ENCODE data around the gene ZBTB46. TPM values are rescaled to one million over a fixed set of nuclear protein-coding genes. Genes with fewer than 3 reads are reported as not detected.

Gene ZBTB46
- total RNA-seq, 1 experiment from 2014 or later: 10.7 TPM

DNA sequence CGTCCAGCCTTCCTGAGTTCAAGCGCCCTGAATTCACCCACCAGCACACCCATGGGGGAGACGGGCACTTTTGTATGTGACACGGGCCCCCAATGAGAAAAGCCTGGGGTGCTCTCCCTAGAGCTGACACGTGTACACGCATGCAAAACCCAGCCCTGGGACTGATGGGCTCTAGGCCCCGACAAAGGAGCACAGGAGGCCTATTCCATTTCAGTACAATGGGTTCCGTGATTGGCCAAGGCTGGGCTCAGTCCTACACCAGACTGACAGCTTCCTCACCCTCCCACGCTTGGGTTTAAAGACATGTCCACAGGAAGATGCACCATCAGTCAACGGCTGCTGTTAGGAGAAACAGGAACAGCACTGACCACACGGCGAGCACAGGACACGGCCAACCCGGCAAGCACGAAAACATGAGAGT, 8.8 kb downstream of the ZBTB46 start:
- Histone ChIP-seq H3K27me3 (ENCODE audit: insufficient read depth, low read length) (no peaks in the 10 kb centered on the region), H3K4me3 (replicated peaks in 1 of 2; ENCODE audit: low read depth in 1 of 2, low read length in 2 of 2) (no peak overlapping the region), H3K9ac (ENCODE audit: low read length) (no peak overlapping the region), H3K9me2 (ENCODE audit: insufficient read depth) (no peaks in the 10 kb centered on the region), H3K9me3 (ENCODE audit: control insufficient read depth in 1 of 2, insufficient read depth in 1 of 2, low read depth in 1 of 2, low read length in 2 of 2) (no peaks in the 10 kb centered on the region), H2AFZ (ENCODE audit: low read depth, low read length, poor library complexity, severe bottlenecking) (no peak overlapping the region), H3K36me3 (ENCODE audit: control insufficient read depth in 1 of 2, insufficient read depth in 2 of 2, low read length in 2 of 2) (no peaks in the 10 kb centered on the region), H4K20me1 (ENCODE audit: insufficient read depth) (no peaks in the 10 kb centered on the region), H3K4me2 (ENCODE audit: low read length) (no peak overlapping the region), H3K4me1 (ENCODE audit: control insufficient read depth in 1 of 2, insufficient read depth in 2 of 2, low read length in 2 of 2) (peaks cover 0 to 6% of the 10 kb centered on the region in 2 experiments; a peak in 2 of 4 replicates), H3K79me2 (ENCODE audit: insufficient read depth, low read length) (no peaks in the 10 kb centered on the region), H3K27ac (ENCODE audit: low read depth, low read length) (no peak overlapping the region)
- intact Hi-C loops (cut with micrococcal nuclease): no loop called here
- RAD21 ChIA-PET (ENCODE audit: low non-redundant PET in 1 of 2, low total read pairs in 2 of 2, uncharacterized antibody in 2 of 2, unreplicated experiment in 2 of 2): interaction anchor here in 1 of 2 experiments (0.6 to 0.7 kb wide), 2 partner anchors 37 to 44 kb away, joined by 3 read pairs; no protein-coding TSS in a partner anchor
- ATAC-seq: no peak
- no peak for TF ChIP-seq POLR2A (IDR thresholded peaks at IDR 0.05; ENCODE audit: borderline replicate concordance, extremely low read depth, insufficient read depth, insufficient read length)
- DNase-seq (ENCODE audit: low read depth, low spot score): no peak
- POLR2A ChIA-PET: no interaction called here
- CTCF ChIA-PET: no interaction called here
- no TSS peak for BruUV-seq (replicated peaks)

DNA sequence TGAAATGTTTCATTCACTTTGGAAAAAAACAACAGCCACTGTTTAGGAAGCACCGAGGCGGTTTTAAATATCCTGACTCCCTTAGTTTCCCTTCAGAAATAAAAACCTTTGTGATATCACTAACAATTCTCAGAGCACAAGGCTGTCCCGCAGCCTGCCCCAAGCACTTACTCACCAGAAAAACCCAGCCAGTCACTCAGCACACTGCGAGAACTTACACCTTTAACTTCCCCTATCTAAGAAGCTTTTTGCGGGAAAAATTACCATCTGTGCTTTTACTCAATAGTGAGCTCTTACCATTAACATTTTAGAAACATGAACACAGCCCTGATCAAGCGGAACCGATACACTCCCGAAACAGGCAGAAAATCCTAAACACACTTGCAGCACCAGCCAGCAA, 9.3 kb downstream of the ZBTB46 start:
- Histone ChIP-seq H4K20me1 (ENCODE audit: insufficient read depth) (no peaks in the 10 kb centered on the region), H3K36me3 (ENCODE audit: control insufficient read depth in 1 of 2, insufficient read depth in 2 of 2, low read length in 2 of 2) (no peaks in the 10 kb centered on the region), H3K27me3 (ENCODE audit: insufficient read depth, low read length) (no peaks in the 10 kb centered on the region), H3K4me3 (replicated peaks in 1 of 2; ENCODE audit: low read depth in 1 of 2, low read length in 2 of 2) (no peak overlapping the region), H3K4me1 (ENCODE audit: control insufficient read depth in 1 of 2, insufficient read depth in 2 of 2, low read length in 2 of 2) (peaks cover 0 to 3% of the 10 kb centered on the region in 2 experiments; a peak in 2 of 4 replicates), H3K79me2 (ENCODE audit: insufficient read depth, low read length) (no peaks in the 10 kb centered on the region), H3K9me2 (ENCODE audit: insufficient read depth) (no peaks in the 10 kb centered on the region), H3K9ac (ENCODE audit: low read length) (no peak overlapping the region), H2AFZ (ENCODE audit: low read depth, low read length, poor library complexity, severe bottlenecking) (no peak overlapping the region), H3K27ac (ENCODE audit: low read depth, low read length) (no peak overlapping the region), H3K9me3 (ENCODE audit: control insufficient read depth in 1 of 2, insufficient read depth in 1 of 2, low read depth in 1 of 2, low read length in 2 of 2) (no peaks in the 10 kb centered on the region), H3K4me2 (ENCODE audit: low read length) (no peak overlapping the region)
- ATAC-seq (no peak), DNase-seq (ENCODE audit: low read depth, low spot score) (no peak)
- intact Hi-C loops (cut with micrococcal nuclease): no loop called here
- RAD21 ChIA-PET (ENCODE audit: low non-redundant PET in 1 of 2, low total read pairs in 2 of 2, uncharacterized antibody in 2 of 2, unreplicated experiment in 2 of 2): interaction anchor here in 1 of 2 experiments (0.6 to 0.7 kb wide), 2 partner anchors 38 to 45 kb away, joined by 3 read pairs; no protein-coding TSS in a partner anchor
- POLR2A ChIA-PET: no interaction called here
- TF ChIP-seq EZH2phosphoT487 (IDR thresholded peaks at IDR 0.05; ENCODE audit: borderline replicate concordance) (no peak), ZNF274 (IDR thresholded peaks at IDR 0.05; ENCODE audit: low read depth, low read length) (no peak), SRF (IDR thresholded peaks at IDR 0.05; ENCODE audit: low read depth) (no peak), POLR2AphosphoS5 (IDR thresholded peaks at IDR 0.05; ENCODE audit: low read depth, low read length) (no peak), POLR2A (IDR thresholded peaks at IDR 0.05; ENCODE audit: borderline replicate concordance, extremely low read depth, insufficient read depth, insufficient read length) (no peak), SP1 (IDR thresholded peaks at IDR 0.05; ENCODE audit: low read depth) (no peak), EGR1 (IDR thresholded peaks at IDR 0.05; ENCODE audit: low read depth) (no peak), RAD21 (IDR thresholded peaks at IDR 0.05; ENCODE audit: low read depth) (no peak), SIN3A (IDR thresholded peaks at IDR 0.05; ENCODE audit: low read depth) (no peak), ZFX (IDR thresholded peaks at IDR 0.05) (no peak), ELF1 (IDR thresholded peaks at IDR 0.05; ENCODE audit: borderline replicate concordance, low read depth) (no peak)
- TF ChIP-seq, protein P1, sequence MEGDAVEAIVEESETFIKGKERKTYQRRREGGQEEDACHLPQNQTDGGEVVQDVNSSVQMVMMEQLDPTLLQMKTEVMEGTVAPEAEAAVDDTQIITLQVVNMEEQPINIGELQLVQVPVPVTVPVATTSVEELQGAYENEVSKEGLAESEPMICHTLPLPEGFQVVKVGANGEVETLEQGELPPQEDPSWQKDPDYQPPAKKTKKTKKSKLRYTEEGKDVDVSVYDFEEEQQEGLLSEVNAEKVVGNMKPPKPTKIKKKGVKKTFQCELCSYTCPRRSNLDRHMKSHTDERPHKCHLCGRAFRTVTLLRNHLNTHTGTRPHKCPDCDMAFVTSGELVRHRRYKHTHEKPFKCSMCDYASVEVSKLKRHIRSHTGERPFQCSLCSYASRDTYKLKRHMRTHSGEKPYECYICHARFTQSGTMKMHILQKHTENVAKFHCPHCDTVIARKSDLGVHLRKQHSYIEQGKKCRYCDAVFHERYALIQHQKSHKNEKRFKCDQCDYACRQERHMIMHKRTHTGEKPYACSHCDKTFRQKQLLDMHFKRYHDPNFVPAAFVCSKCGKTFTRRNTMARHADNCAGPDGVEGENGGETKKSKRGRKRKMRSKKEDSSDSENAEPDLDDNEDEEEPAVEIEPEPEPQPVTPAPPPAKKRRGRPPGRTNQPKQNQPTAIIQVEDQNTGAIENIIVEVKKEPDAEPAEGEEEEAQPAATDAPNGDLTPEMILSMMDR (IDR thresholded peaks at IDR 0.05 in 2 of 3, conservative IDR thresholded peaks at IDR 0.05 in 1 of 3; ENCODE audit: borderline replicate concordance in 1 of 3, insufficient read depth in 1 of 3, low read depth in 2 of 3, low read length in 2 of 3): no peak
- TF ChIP-seq, protein P2, sequence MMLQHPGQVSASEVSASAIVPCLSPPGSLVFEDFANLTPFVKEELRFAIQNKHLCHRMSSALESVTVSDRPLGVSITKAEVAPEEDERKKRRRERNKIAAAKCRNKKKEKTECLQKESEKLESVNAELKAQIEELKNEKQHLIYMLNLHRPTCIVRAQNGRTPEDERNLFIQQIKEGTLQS (IDR thresholded peaks at IDR 0.05): no peak
- TF ChIP-seq, protein P3, sequence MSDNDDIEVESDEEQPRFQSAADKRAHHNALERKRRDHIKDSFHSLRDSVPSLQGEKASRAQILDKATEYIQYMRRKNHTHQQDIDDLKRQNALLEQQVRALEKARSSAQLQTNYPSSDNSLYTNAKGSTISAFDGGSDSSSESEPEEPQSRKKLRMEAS (IDR thresholded peaks at IDR 0.05): no peak
- CTCF ChIA-PET: no interaction called here
- no TSS peak for BruUV-seq (replicated peaks)

Measured in HCT116 (cell line).